ENCODE data around the gene ACBD4. TPM values are rescaled to one million over a fixed set of nuclear protein-coding genes. Genes with fewer than 3 reads are reported as not detected.
A peak's percentile ranks its signal among the peaks of the same experiment; 100 is the strongest.

Gene ACBD4
- total and polyA plus RNA-seq, 2 of the 13 experiments (the other 11 are each of a cell fraction or from before 2014, with no cell fraction given), result 16.1 to 26.9 TPM

DNA sequence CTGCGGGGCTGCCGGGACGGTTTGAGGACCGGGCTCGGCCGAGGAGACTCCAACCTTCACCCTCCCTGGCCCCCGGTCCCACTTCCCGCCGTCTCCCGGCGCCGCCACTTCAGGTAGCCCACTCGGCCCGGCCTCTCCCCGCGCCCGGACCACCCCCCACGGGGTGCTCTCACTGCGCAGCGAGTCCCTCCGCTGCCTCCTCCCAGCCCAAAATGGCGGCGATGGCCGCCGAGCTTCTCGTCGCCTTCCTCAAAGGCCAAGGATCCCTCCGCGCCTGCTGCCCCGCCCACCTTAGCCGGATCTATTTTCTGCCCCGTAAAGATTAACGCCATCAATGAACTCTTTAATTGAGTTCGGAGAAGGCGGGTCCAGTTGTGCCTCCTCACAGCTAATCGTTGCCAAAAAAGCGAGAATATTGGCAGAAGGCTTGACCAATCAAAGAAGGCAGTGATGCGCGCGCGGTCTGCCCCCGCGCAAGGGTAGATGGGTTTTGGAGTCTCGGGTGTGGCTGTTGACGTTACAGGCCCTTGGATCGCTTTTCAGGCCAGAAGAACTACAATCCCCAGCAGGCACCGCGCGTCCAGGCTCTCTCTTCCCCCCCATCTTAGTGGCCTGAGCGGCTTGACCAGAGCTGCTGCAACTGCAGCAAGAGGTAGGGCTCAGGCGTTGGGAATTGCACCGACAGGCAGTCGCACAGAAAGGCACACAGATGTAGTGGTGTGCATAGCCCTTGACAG is 26.0 kb downstream of the ACBD4 start, which contains the start of gene HEXIM2 (continued):
- TF ChIP-seq SIN3A (IDR thresholded peaks at IDR 0.05; ENCODE audit: borderline replicate concordance, low read depth, low read length) (0 out of 2 replicates have a peak, but pooled peaks have one; percentile 34), ZFP82 (CRISPR knock-in tag; IDR thresholded peaks at IDR 0.05; ENCODE audit: borderline replicate concordance) (peak; percentile 30; the same call in 1 of the 2 replicates), YY1 (IDR thresholded peaks at IDR 0.05; ENCODE audit: insufficient read depth, insufficient replicate concordance, low read depth, low read length) (peak; percentile 98), SALL2 (CRISPR knock-in tag; IDR thresholded peaks at IDR 0.05) (peak; percentile 17; the same call in 1 of the 2 replicates), ZFP36L2 (CRISPR knock-in tag; IDR thresholded peaks at IDR 0.05) (no peak; the same call in none of the 2 replicates), HNRNPL (IDR thresholded peaks at IDR 0.05; ENCODE audit: low read depth, low read length) (peak; percentile 57), CHD2 (IDR thresholded peaks at IDR 0.05; ENCODE audit: low read depth, low read length) (peak; percentile 91), MAFF (IDR thresholded peaks at IDR 0.05; ENCODE audit: low read depth, low read length) (0 out of 2 replicates have a peak, but pooled peaks have one; percentile 15), ISX (CRISPR knock-in tag; conservative IDR thresholded peaks at IDR 0.05) (no peak), PHB2 (IDR thresholded peaks at IDR 0.05; ENCODE audit: partially characterized antibody) (no peak), ZNF607 (CRISPR knock-in tag; IDR thresholded peaks at IDR 0.05; ENCODE audit: borderline replicate concordance) (peak; percentile 95)
- TF ChIP-seq, protein P1, sequence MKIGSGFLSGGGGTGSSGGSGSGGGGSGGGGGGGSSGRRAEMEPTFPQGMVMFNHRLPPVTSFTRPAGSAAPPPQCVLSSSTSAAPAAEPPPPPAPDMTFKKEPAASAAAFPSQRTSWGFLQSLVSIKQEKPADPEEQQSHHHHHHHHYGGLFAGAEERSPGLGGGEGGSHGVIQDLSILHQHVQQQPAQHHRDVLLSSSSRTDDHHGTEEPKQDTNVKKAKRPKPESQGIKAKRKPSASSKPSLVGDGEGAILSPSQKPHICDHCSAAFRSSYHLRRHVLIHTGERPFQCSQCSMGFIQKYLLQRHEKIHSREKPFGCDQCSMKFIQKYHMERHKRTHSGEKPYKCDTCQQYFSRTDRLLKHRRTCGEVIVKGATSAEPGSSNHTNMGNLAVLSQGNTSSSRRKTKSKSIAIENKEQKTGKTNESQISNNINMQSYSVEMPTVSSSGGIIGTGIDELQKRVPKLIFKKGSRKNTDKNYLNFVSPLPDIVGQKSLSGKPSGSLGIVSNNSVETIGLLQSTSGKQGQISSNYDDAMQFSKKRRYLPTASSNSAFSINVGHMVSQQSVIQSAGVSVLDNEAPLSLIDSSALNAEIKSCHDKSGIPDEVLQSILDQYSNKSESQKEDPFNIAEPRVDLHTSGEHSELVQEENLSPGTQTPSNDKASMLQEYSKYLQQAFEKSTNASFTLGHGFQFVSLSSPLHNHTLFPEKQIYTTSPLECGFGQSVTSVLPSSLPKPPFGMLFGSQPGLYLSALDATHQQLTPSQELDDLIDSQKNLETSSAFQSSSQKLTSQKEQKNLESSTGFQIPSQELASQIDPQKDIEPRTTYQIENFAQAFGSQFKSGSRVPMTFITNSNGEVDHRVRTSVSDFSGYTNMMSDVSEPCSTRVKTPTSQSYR (CRISPR knock-in tag; IDR thresholded peaks at IDR 0.05; ENCODE audit: borderline replicate concordance), result peak; percentile 83
- TF ChIP-seq, protein P2, sequence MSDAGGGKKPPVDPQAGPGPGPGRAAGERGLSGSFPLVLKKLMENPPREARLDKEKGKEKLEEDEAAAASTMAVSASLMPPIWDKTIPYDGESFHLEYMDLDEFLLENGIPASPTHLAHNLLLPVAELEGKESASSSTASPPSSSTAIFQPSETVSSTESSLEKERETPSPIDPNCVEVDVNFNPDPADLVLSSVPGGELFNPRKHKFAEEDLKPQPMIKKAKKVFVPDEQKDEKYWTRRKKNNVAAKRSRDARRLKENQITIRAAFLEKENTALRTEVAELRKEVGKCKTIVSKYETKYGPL (CRISPR knock-in tag; IDR thresholded peaks at IDR 0.05), result no peak
- TF ChIP-seq, protein P3, sequence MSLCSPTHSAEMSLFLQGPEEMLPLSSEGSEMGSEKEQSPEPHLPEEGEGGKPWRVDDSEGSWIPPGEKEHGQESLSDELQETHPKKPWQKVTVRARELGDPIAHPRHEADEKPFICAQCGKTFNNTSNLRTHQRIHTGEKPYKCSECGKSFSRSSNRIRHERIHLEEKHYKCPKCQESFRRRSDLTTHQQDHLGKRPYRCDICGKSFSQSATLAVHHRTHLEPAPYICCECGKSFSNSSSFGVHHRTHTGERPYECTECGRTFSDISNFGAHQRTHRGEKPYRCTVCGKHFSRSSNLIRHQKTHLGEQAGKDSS (CRISPR knock-in tag; IDR thresholded peaks at IDR 0.05; ENCODE audit: borderline replicate concordance, low read depth), result peak; percentile 41; the same call in 1 of the 2 replicates
- TF ChIP-seq, protein P4, sequence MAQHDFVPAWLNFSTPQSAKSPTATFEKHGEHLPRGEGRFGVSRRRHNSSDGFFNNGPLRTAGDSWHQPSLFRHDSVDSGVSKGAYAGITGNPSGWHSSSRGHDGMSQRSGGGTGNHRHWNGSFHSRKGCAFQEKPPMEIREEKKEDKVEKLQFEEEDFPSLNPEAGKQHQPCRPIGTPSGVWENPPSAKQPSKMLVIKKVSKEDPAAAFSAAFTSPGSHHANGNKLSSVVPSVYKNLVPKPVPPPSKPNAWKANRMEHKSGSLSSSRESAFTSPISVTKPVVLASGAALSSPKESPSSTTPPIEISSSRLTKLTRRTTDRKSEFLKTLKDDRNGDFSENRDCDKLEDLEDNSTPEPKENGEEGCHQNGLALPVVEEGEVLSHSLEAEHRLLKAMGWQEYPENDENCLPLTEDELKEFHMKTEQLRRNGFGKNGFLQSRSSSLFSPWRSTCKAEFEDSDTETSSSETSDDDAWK (CRISPR knock-in tag; IDR thresholded peaks at IDR 0.05), result no peak
- TF ChIP-seq, protein P5, sequence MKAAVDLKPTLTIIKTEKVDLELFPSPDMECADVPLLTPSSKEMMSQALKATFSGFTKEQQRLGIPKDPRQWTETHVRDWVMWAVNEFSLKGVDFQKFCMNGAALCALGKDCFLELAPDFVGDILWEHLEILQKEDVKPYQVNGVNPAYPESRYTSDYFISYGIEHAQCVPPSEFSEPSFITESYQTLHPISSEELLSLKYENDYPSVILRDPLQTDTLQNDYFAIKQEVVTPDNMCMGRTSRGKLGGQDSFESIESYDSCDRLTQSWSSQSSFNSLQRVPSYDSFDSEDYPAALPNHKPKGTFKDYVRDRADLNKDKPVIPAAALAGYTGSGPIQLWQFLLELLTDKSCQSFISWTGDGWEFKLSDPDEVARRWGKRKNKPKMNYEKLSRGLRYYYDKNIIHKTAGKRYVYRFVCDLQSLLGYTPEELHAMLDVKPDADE (CRISPR knock-in tag; IDR thresholded peaks at IDR 0.05), result peak; percentile 91
- TF ChIP-seq, protein P6, sequence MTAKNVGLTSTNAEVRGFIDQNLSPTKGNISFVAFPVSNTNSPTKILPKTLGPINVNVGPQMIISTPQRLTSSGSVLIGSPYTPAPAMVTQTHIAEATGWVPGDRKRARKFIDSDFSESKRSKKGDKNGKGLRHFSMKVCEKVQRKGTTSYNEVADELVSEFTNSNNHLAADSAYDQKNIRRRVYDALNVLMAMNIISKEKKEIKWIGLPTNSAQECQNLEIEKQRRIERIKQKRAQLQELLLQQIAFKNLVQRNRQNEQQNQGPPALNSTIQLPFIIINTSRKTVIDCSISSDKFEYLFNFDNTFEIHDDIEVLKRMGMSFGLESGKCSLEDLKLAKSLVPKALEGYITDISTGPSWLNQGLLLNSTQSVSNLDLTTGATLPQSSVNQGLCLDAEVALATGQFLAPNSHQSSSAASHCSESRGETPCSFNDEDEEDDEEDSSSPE (CRISPR knock-in tag; IDR thresholded peaks at IDR 0.05), result peak; percentile 93
